Gastrocnemius medialis (tissue), 4 donors: ENCODE measurements around the gene SIDT2. TPM values are rescaled to one million over a fixed set of nuclear protein-coding genes. Genes with fewer than 3 reads are reported as not detected.
A peak's percentile ranks its signal among the peaks of the same experiment; 100 is the strongest.

ENCODE experiments used
- ATAC-seq, 2 donors: fragments of 150-250 bp; one replicate each; pipeline ENCODE4 v1.9.1; 2016
- DNase-seq, 2 donors: peaks; one replicate each; pipeline ENCODE4 v3.0.0-alpha.2; 2019
- H3K27ac ChIP-seq, 4 donors: fragments of 200-600 bp; sonication (generic); 1 replicate in 1 of 4; 2 replicates in 3 of 4; pipeline ENCODE4 v1.5.1; 2016 to 2018; ENCODE audit warnings: mild to moderate bottlenecking in 2 of 4, moderate library complexity in 1 of 4
- H3K27me3 ChIP-seq, 3 donors: fragments of 200-600 bp; sonication (generic) in 2 of 3; 1 replicate in 1 of 3; 2 replicates in 2 of 3; pipeline versions ENCODE4 v1.5.1 to v1.6.0; 2016 to 2019; ENCODE audit warnings: mild to moderate bottlenecking in 1 of 3, moderate library complexity in 1 of 3
- H3K36me3 ChIP-seq, 2 donors: fragments of 200-600 bp; sonication (generic) in 1 of 2; one replicate each; pipeline ENCODE4 v1.5.1; 2017 to 2018
- H3K4me1 ChIP-seq, 2 donors: fragments of 200-600 bp; sonication (generic) in 1 of 2; one replicate each; pipeline ENCODE4 v1.5.1; 2016 to 2017; ENCODE audit warnings: mild to moderate bottlenecking in 2 of 2
- H3K4me3 ChIP-seq, 4 donors: fragments of 200-600 bp; sonication (generic) in 3 of 4; 1 replicate in 1 of 4; 2 replicates in 3 of 4; pipeline ENCODE4 v1.5.1; 2016 to 2019; ENCODE audit warnings: mild to moderate bottlenecking in 2 of 4
- H3K9me3 ChIP-seq, 3 donors: fragments of 200-600 bp; sonication (generic) in 2 of 3; 1 replicate in 1 of 3; 2 replicates in 2 of 3; pipeline ENCODE4 v1.5.1; 2016 to 2019
- CTCF ChIP-seq, 5 experiments: fragments of 450-650 bp in 3 of 5; fragments of 200-600 bp in 2 of 5; sonication (generic) in 2 of 5; IDR thresholded peaks in 4 of 5; conservative IDR thresholded peaks in 1 of 5; 1 replicate in 4 of 5; 2 replicates in 1 of 5; pipeline ENCODE4 v1.5.1; 2016 to 2019; ENCODE audit warnings: antibody characterized with exemption in 5 of 5, mild to moderate bottlenecking in 3 of 5, moderate library complexity in 3 of 5
- POLR2A ChIP-seq, 2 donors: fragments of 450-650 bp; IDR thresholded peaks; one replicate each; pipeline ENCODE4 v1.6.1; 2017; ENCODE audit warnings: antibody characterized with exemption in 2 of 2, mild to moderate bottlenecking in 2 of 2, moderate library complexity in 2 of 2
- in situ Hi-C, 4 donors: fragments of 200-750 bp; cut with MboI; loops; one replicate each; pipeline versions ENCODE4 v1.15.0 to v1.8.0; 2017; ENCODE audit warnings: low sequenced_read_pairs in 4 of 4
- intact Hi-C: fragments of 100-400 bp; cut with DNase I; formaldehyde crosslinking; loops from one replicate; pipeline ENCODE4 v1.15.1; 2023; ENCODE audit warnings: low total_unique reads
- total RNA-seq, 4 donors: library from RNA; depleted of rRNA; stranded (reverse); fragments of >200 nt; gene quantifications; one replicate each; pipeline versions ENCODE4 v1.1.0 to v1.2.3, GENCODE V29; 2016

Gene SIDT2
- total RNA-seq, 4 donors from 2014 or later, result 14.3 to 33.9 (median 17.7) TPM

GRCh38 chr11:117231842-117232091 lies 53.2 kb downstream of the SIDT2 start, which contains the start of gene PCSK7:
Gene PCSK7, minus strand, starts transcription at chr11:117232073. Its CDS starts 2,229 bp downstream, at chr11:117229844.
- DNase-seq (peak in 1 of 2 donors; percentile 80), ATAC-seq (no peak)
- intact Hi-C loops, result loop anchor here (1.0 to 2.0 kb wide), 4 partner anchors 53 to 458 kb away; partner anchors contain the start of genes CEP164, PAFAH1B2 and SIDT2
- H3K27ac ChIP-seq, result peak within 1 kb of the TSS; percentile 93 to 99 (median 96)
- H3K4me1 ChIP-seq, result peaks cover 25 to 34% of the 10 kb centered on the region in 2 donors
- peak within 1 kb of the TSS; percentile 89 to 100 (median 95) for H3K4me3 ChIP-seq
- no peaks in the 10 kb centered on the region for H3K27me3 ChIP-seq
- in situ Hi-C loops, result loop anchor here in 2 of 4 donors (10.0 to 25.0 kb wide), 2 partner anchors 344 to 357 kb away; no protein-coding TSS in a partner anchor
- peaks cover 0 to 41% of the 10 kb centered on the region in 2 donors for H3K36me3 ChIP-seq
- no peaks in the 10 kb centered on the region for H3K9me3 ChIP-seq
- TF ChIP-seq CTCF (IDR thresholded peaks at IDR 0.05 in 4 of 5, conservative IDR thresholded peaks at IDR 0.05 in 1 of 5), result no peak
- TF ChIP-seq POLR2A (IDR thresholded peaks at IDR 0.05), result no peak

- intact Hi-C loops, result loop anchor here (1.0 to 2.0 kb wide), 4 partner anchors 53 to 459 kb away; partner anchors contain the start of genes CEP164, PAFAH1B2 and SIDT2
- Histone ChIP-seq H3K36me3 (peaks cover 0 to 36% of the 10 kb centered on the region in 2 donors), H3K27me3 (no peaks in the 10 kb centered on the region), H3K4me1 (peaks cover 25 to 34% of the 10 kb centered on the region in 2 donors), H3K27ac (peak within 1 kb of the TSS; percentile 93 to 99 (median 96)), H3K9me3 (no peaks in the 10 kb centered on the region), H3K4me3 (peak within 1 kb of the TSS; percentile 89 to 100 (median 95))
- DNase-seq (peak; percentile 64 to 74), ATAC-seq (peak; percentile 91)
- in situ Hi-C loops, result loop anchor here in 2 of 4 donors (10.0 to 25.0 kb wide), 2 partner anchors 345 to 357 kb away; no protein-coding TSS in a partner anchor
- peak; percentile 93 to 95 for TF ChIP-seq POLR2A (IDR thresholded peaks at IDR 0.05)
- peak; percentile 75 to 99 (median 99) for TF ChIP-seq CTCF (IDR thresholded peaks at IDR 0.05 in 4 of 5, conservative IDR thresholded peaks at IDR 0.05 in 1 of 5)
These were observed 53.7 kb downstream of the SIDT2 start, which contains the start of gene RNF214 for GRCh38 chr11:117232092-117232878. Gene RNF214, plus strand, starts transcription at chr11:117232671. Its CDS starts 1,602 bp downstream, at chr11:117234273.

- in situ Hi-C loops (loop anchor here in 2 of 4 donors (10.0 to 25.0 kb wide), 2 partner anchors 346 to 358 kb away; no protein-coding TSS in a partner anchor), intact Hi-C loops (loop anchor here (1.0 to 2.0 kb wide), 4 partner anchors 54 to 460 kb away; partner anchors contain the start of genes CEP164, PAFAH1B2 and SIDT2)
- DNase-seq, result no peak
- H3K4me3 ChIP-seq, result peak overlapping the region; percentile 89 to 100 (median 95)
- ATAC-seq, result no peak
- no peaks in the 10 kb centered on the region for H3K9me3 ChIP-seq
- H3K4me1 ChIP-seq, result peaks cover 25 to 34% of the 10 kb centered on the region in 2 donors
- TF ChIP-seq CTCF (IDR thresholded peaks at IDR 0.05 in 4 of 5, conservative IDR thresholded peaks at IDR 0.05 in 1 of 5) (no peak), POLR2A (IDR thresholded peaks at IDR 0.05) (no peak)
- peaks cover 0 to 29% of the 10 kb centered on the region in 2 donors for H3K36me3 ChIP-seq
- H3K27me3 ChIP-seq, result no peaks in the 10 kb centered on the region
- peak overlapping the region; percentile 93 to 99 (median 96) for H3K27ac ChIP-seq
These were observed 54.4 kb downstream of the SIDT2 start for GRCh38 chr11:117232911-117233409.

- H3K27ac ChIP-seq, result no peak overlapping the region
- H3K36me3 ChIP-seq, result peaks cover 0 to 36% of the 10 kb centered on the region in 2 donors
- peaks cover 12 to 13% of the 10 kb centered on the region in 2 donors for H3K4me1 ChIP-seq
- ATAC-seq (no peak), DNase-seq (no peak)
- intact Hi-C loops, result no loop called here
- in situ Hi-C loops, result loop anchor here in 2 of 4 donors (10.0 to 25.0 kb wide), 2 partner anchors 351 to 363 kb away; no protein-coding TSS in a partner anchor
- no peaks in the 10 kb centered on the region for H3K27me3 ChIP-seq
- no peak overlapping the region for H3K4me3 ChIP-seq
- H3K9me3 ChIP-seq, result no peaks in the 10 kb centered on the region
- TF ChIP-seq POLR2A (IDR thresholded peaks at IDR 0.05) (no peak), CTCF (IDR thresholded peaks at IDR 0.05 in 4 of 5, conservative IDR thresholded peaks at IDR 0.05 in 1 of 5) (no peak)
These were observed 59.7 kb downstream of the SIDT2 start for GRCh38 chr11:117238221-117238620.
